ENCODE data around the gene PRKCA.

The PRKCA gene

GRCh38 chr17:66787914-66788313 lies 485.5 kb downstream of the PRKCA start:
- no peak for DNase-seq (ENCODE audit: low read depth)
- no peak overlapping the region for H3K4me3 ChIP-seq (ENCODE audit: low read length)
- no peak for TF ChIP-seq CTCF (conservative IDR thresholded peaks at IDR 0.05; ENCODE audit: low read length)

GRCh38 chr17:66789093-66789492 lies 486.7 kb downstream of the PRKCA start:
- no peak for TF ChIP-seq CTCF (conservative IDR thresholded peaks at IDR 0.05; ENCODE audit: low read length)
- no peak overlapping the region for H3K4me3 ChIP-seq (ENCODE audit: low read length)
- no peak for DNase-seq (ENCODE audit: low read depth)

- TF ChIP-seq CTCF (conservative IDR thresholded peaks at IDR 0.05; ENCODE audit: low read length), result no peak
- DNase-seq (ENCODE audit: low read depth), result no peak
- H3K4me3 ChIP-seq (ENCODE audit: low read length), result no peak overlapping the region
Observed at GRCh38 chr17:66789961-66790437, 487.6 kb downstream of the PRKCA start.

- TF ChIP-seq CTCF (conservative IDR thresholded peaks at IDR 0.05; ENCODE audit: low read length), result no peak
- no peak for DNase-seq (ENCODE audit: low read depth)
- no peak overlapping the region for H3K4me3 ChIP-seq (ENCODE audit: low read length)
Observed at GRCh38 chr17:66790501-66791061, 488.2 kb downstream of the PRKCA start.

GRCh38 chr17:66791347-66791746 lies 488.9 kb downstream of the PRKCA start:
- no peak for TF ChIP-seq CTCF (conservative IDR thresholded peaks at IDR 0.05; ENCODE audit: low read length)
- no peak for DNase-seq (ENCODE audit: low read depth)

GRCh38 chr17:66793814-66794213 lies 491.4 kb downstream of the PRKCA start:
- H3K4me3 ChIP-seq (ENCODE audit: low read length), result no peak overlapping the region
- DNase-seq (ENCODE audit: low read depth), result no peak
- TF ChIP-seq CTCF (conservative IDR thresholded peaks at IDR 0.05; ENCODE audit: low read length), result no peak

More at GRCh38 chr17:66791347-66791746, 488.9 kb downstream of the PRKCA start:
- no peak overlapping the region for H3K4me3 ChIP-seq (ENCODE audit: low read length)

- TF ChIP-seq CTCF (conservative IDR thresholded peaks at IDR 0.05; ENCODE audit: low read length), result no peak
- no peak for DNase-seq (ENCODE audit: low read depth)
- no peak overlapping the region for H3K4me3 ChIP-seq (ENCODE audit: low read length)
Observed at GRCh38 chr17:66795486-66795885, 493.1 kb downstream of the PRKCA start.
